Measurements from ENCODE around the gene SLC12A8.

The SLC12A8 gene

GRCh38 chr3:125231895-125232294, 19.3 kb upstream of the SLC12A8 start:
- peaks cover 3% of the 10 kb centered on the region for H3K36me3 ChIP-seq (ENCODE audit: insufficient read depth, low read length)
- H3K9me3 ChIP-seq (ENCODE audit: control insufficient read depth, insufficient read depth, low read length), result no peaks in the 10 kb centered on the region
- no peak overlapping the region for H3K9ac ChIP-seq (ENCODE audit: low read depth, low read length)
- 0 out of 2 replicates have a peak, but pooled peaks cover 10% of the 10 kb centered on the region for H3K4me1 ChIP-seq (ENCODE audit: insufficient read depth, low read length)

GRCh38 chr3:125229707-125230106, 17.2 kb upstream of the SLC12A8 start:
- Histone ChIP-seq H3K9ac (ENCODE audit: low read depth, low read length) (no peak overlapping the region), H3K36me3 (ENCODE audit: insufficient read depth, low read length) (peaks cover 3% of the 10 kb centered on the region), H3K4me1 (ENCODE audit: insufficient read depth, low read length) (0 out of 2 replicates have a peak, but pooled peaks cover 10% of the 10 kb centered on the region)

GRCh38 chr3:125229168-125229567, 16.6 kb upstream of the SLC12A8 start:
- H3K36me3 ChIP-seq (ENCODE audit: insufficient read depth, low read length), result peaks cover 3% of the 10 kb centered on the region
- no peak overlapping the region for H3K9ac ChIP-seq (ENCODE audit: low read depth, low read length)
- 0 out of 2 replicates have a peak, but pooled peaks cover 10% of the 10 kb centered on the region for H3K4me1 ChIP-seq (ENCODE audit: insufficient read depth, low read length)
- H3K9me3 ChIP-seq (ENCODE audit: control insufficient read depth, insufficient read depth, low read length), result no peaks in the 10 kb centered on the region

More at GRCh38 chr3:125229707-125230106, 17.2 kb upstream of the SLC12A8 start:
- no peaks in the 10 kb centered on the region for H3K9me3 ChIP-seq (ENCODE audit: control insufficient read depth, insufficient read depth, low read length)

GRCh38 chr3:125221831-125222230, 9.3 kb upstream of the SLC12A8 start:
- no peaks in the 10 kb centered on the region for H3K4me1 ChIP-seq (ENCODE audit: insufficient read depth, low read length)
- no peak overlapping the region for H3K9ac ChIP-seq (ENCODE audit: low read depth, low read length)
- H3K9me3 ChIP-seq (ENCODE audit: control insufficient read depth, insufficient read depth, low read length), result no peaks in the 10 kb centered on the region
- no peaks in the 10 kb centered on the region for H3K36me3 ChIP-seq (ENCODE audit: insufficient read depth, low read length)

DNA sequence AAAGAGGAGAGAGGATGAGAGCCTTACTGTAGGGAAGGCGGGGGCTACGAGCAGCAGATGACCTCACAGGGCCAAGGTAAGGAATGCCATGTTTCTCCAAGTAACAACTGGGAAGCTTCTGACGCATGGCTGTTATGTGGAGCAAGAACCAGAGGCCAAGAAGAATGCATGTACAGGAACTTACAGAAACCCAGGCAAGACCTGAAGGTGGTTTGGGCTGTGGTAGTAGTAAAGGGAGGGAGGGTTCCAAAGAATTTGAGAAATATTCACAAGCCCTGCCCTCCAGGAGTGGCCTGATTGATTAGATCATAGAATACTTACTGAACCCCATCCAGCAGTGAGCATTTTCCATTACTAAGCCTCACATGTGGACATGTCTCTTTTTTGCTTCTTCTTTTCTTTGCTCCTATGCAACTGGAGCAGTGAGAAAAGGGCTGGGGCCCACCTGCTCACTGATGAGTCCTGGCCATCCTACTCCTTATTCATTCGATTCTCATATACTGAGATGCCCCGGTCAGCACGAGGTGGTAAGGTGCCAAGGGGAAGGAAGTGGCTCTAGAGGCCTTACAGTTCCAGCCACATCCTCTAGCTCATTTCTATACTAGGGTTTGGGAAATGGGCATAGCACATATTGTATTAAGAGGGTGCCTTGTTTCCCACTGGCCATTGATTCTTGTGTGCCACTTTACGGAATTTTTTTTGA, 8.3 kb upstream of the SLC12A8 start:
- Histone ChIP-seq H3K9ac (ENCODE audit: low read depth, low read length) (no peak overlapping the region), H3K9me3 (ENCODE audit: control insufficient read depth, insufficient read depth, low read length) (no peaks in the 10 kb centered on the region), H3K36me3 (ENCODE audit: insufficient read depth, low read length) (no peaks in the 10 kb centered on the region), H3K4me1 (ENCODE audit: insufficient read depth, low read length) (no peaks in the 10 kb centered on the region)

GRCh38 chr3:125220183-125220582, 7.6 kb upstream of the SLC12A8 start:
- Histone ChIP-seq H3K9ac (ENCODE audit: low read depth, low read length) (no peak overlapping the region), H3K36me3 (ENCODE audit: insufficient read depth, low read length) (no peaks in the 10 kb centered on the region), H3K4me1 (ENCODE audit: insufficient read depth, low read length) (no peaks in the 10 kb centered on the region), H3K9me3 (ENCODE audit: control insufficient read depth, insufficient read depth, low read length) (no peaks in the 10 kb centered on the region)

- H3K9ac ChIP-seq (ENCODE audit: low read depth, low read length), result no peak overlapping the region
- no peaks in the 10 kb centered on the region for H3K9me3 ChIP-seq (ENCODE audit: control insufficient read depth, insufficient read depth, low read length)
- H3K36me3 ChIP-seq (ENCODE audit: insufficient read depth, low read length), result no peaks in the 10 kb centered on the region
- no peaks in the 10 kb centered on the region for H3K4me1 ChIP-seq (ENCODE audit: insufficient read depth, low read length)
Measured at GRCh38 chr3:125219261-125219701, 6.7 kb upstream of the SLC12A8 start.

- H3K36me3 ChIP-seq (ENCODE audit: insufficient read depth, low read length), result no peaks in the 10 kb centered on the region
- no peaks in the 10 kb centered on the region for H3K9me3 ChIP-seq (ENCODE audit: control insufficient read depth, insufficient read depth, low read length)
- no peak overlapping the region for H3K9ac ChIP-seq (ENCODE audit: low read depth, low read length)
- H3K4me1 ChIP-seq (ENCODE audit: insufficient read depth, low read length), result peaks cover 7% of the 10 kb centered on the region; the same call in 1 of the 2 replicates
Measured at GRCh38 chr3:125214738-125215137, 2.2 kb upstream of the SLC12A8 start.

DNA sequence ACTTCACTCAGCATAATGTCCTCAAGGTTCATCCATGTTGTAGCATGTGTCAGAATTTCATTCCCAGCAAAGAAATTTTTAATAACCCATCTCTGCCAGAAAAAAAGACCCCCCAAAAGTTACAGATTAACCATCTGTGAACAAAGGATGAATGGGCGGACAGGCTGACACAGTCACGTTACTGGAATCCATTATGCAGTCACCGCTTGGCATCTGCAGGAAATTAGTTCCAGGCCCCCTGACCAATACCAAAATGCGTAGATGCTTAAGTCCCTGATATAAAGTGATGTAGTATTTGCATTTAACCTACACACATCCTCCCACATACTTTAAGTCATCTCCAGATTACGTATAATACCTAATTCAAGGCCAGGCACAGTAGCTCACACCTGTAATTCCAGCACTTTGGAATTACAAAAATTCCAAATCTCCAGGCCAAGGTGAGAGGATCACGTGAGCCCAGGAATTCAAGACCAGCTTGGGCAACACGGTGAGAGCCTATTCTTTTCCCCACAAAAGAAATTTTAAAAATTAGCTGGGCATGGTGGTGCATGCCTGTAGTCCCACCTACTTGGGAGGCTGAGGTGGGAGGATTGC, 1.5 kb upstream of the SLC12A8 start:
- H3K4me1 ChIP-seq (ENCODE audit: insufficient read depth, low read length), result peaks cover 7% of the 10 kb centered on the region; the same call in 1 of the 2 replicates
- H3K9ac ChIP-seq (ENCODE audit: low read depth, low read length), result no peak overlapping the region
- no peaks in the 10 kb centered on the region for H3K9me3 ChIP-seq (ENCODE audit: control insufficient read depth, insufficient read depth, low read length)
- no peaks in the 10 kb centered on the region for H3K36me3 ChIP-seq (ENCODE audit: insufficient read depth, low read length)

- Histone ChIP-seq H3K36me3 (ENCODE audit: insufficient read depth, low read length) (no peaks in the 10 kb centered on the region; the same call in 1 of the 2 replicates), H3K4me1 (ENCODE audit: insufficient read depth, low read length) (peaks cover 7% of the 10 kb centered on the region; the same call in 1 of the 2 replicates), H3K9ac (ENCODE audit: low read depth, low read length) (peak overlapping the region; percentile 75; the same call in 1 of the 2 replicates), H3K9me3 (ENCODE audit: control insufficient read depth, insufficient read depth, low read length) (no peaks in the 10 kb centered on the region)
Measured at GRCh38 chr3:125213364-125213755, 812 bp upstream of the SLC12A8 start.

DNA sequence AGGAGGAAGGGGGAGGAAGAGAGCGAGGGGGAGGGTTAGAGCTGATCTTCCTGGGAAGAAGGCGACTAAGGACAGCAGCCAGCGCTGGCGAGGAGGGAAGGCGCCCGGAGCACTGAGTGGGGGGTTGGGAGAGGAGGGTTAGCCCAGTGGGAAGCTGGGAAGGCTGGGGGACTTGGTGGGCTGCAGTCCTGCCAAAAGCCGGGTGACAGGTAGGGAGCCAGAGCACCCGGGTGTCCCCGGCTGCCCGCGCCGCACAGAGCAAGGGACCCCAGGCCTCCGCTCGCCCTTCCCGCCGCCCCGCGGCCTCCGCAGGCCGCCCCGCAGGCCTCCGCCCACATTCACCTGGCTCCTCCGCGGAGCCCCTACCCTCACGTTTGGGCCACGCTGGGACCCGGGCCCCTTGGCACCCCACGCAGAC, 448 bp downstream of the SLC12A8 start:
- Histone ChIP-seq H3K9me3 (ENCODE audit: control insufficient read depth, insufficient read depth, low read length) (no peaks in the 10 kb centered on the region), H3K36me3 (ENCODE audit: insufficient read depth, low read length) (no peaks in the 10 kb centered on the region; the same call in 1 of the 2 replicates), H3K4me1 (ENCODE audit: insufficient read depth, low read length) (peaks cover 7% of the 10 kb centered on the region; the same call in 1 of the 2 replicates), H3K9ac (ENCODE audit: low read depth, low read length) (peak overlapping the region; percentile 75)

GRCh38 chr3:125211523-125212090, 941 bp downstream of the SLC12A8 start:
- Histone ChIP-seq H3K9ac (ENCODE audit: low read depth, low read length) (peak overlapping the region; percentile 75), H3K4me1 (ENCODE audit: insufficient read depth, low read length) (peaks cover 7% of the 10 kb centered on the region; the same call in 1 of the 2 replicates), H3K9me3 (ENCODE audit: control insufficient read depth, insufficient read depth, low read length) (no peaks in the 10 kb centered on the region)

GRCh38 chr3:125207949-125208568, 4.5 kb downstream of the SLC12A8 start:
- Histone ChIP-seq H3K9me3 (ENCODE audit: control insufficient read depth, insufficient read depth, low read length) (no peaks in the 10 kb centered on the region), H3K9ac (ENCODE audit: low read depth, low read length) (no peak overlapping the region), H3K4me1 (ENCODE audit: insufficient read depth, low read length) (no peaks in the 10 kb centered on the region), H3K36me3 (ENCODE audit: insufficient read depth, low read length) (no peaks in the 10 kb centered on the region; the same call in 1 of the 2 replicates)

More at GRCh38 chr3:125211523-125212090, 941 bp downstream of the SLC12A8 start:
- no peaks in the 10 kb centered on the region; the same call in 1 of the 2 replicates for H3K36me3 ChIP-seq (ENCODE audit: insufficient read depth, low read length)

DNA sequence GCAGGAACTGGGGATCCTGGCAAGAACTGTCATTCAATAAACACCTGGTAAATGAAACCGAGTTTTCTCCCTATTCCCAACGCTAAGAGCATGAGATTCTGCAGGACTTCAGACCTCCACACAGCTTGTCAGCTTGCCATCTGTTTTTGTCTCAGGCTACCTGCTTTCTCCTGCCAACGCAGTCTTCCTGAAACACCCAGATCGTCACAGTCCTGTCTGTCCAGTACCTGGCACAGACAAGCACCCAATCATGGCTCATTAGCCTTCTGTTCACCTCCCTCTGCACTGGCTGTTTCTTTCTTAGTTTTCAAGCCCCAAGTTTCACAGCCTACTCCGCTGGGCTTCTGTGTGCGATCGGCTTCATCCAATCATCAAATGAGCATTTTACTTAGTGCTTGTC, 5.0 kb downstream of the SLC12A8 start:
- H3K4me1 ChIP-seq (ENCODE audit: insufficient read depth, low read length), result no peaks in the 10 kb centered on the region
- no peaks in the 10 kb centered on the region for H3K9me3 ChIP-seq (ENCODE audit: control insufficient read depth, insufficient read depth, low read length)
- H3K9ac ChIP-seq (ENCODE audit: low read depth, low read length), result no peak overlapping the region
- no peaks in the 10 kb centered on the region; the same call in 1 of the 2 replicates for H3K36me3 ChIP-seq (ENCODE audit: insufficient read depth, low read length)

All from ES-I3 (cell line).